ENCODE data around the gene NKAP. TPM values are rescaled to one million over a fixed set of nuclear protein-coding genes. Genes with fewer than 3 reads are reported as not detected.

NKAP gene
- total RNA-seq, 1 experiment from 2014 or later = 9.3 TPM

DNA sequence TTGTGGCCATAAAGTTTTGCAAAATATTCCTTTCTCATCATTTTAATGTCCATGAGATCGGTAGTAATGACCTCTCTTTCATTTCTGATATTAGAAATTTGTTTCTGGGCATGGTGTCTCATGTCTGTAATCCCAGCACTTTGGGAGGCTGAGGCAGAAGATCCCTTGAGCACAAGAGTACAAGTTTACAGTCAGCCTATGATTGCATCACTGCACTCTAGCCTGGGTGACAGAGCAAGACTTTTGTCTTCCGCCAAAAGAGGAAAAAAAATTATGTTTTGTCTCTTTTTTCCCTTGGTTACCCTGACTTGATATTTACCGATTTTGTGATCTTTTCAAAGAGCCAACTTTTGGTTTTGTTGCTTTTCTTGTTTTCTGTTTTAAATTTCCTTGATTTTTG is 10.8 kb upstream of the NKAP start:
- intact Hi-C loops (cut with micrococcal nuclease; ENCODE audit: unreplicated experiment) = no loop called here
- H3K27me3 ChIP-seq (replicated peaks; ENCODE audit: insufficient read depth, low read depth, low read length, poor library complexity) = peaks cover 8% of the 10 kb centered on the region
- ChIA-PET POLR2A (ENCODE audit: low non-redundant PET) (no interaction called here), CTCF (no interaction called here)
- DNase-seq (ENCODE audit: low spot score) = no peak
- H3K36me3 ChIP-seq (ENCODE audit: insufficient read depth, low read length, poor library complexity, severe bottlenecking) = no peaks in the 10 kb centered on the region
- H3K4me1 ChIP-seq (ENCODE audit: insufficient read depth, low read length, poor library complexity, severe bottlenecking) = no peaks in the 10 kb centered on the region
- no peak overlapping the region for H3K4me3 ChIP-seq (ENCODE audit: low read depth, low read length, poor library complexity, severe bottlenecking)
- no peaks in the 10 kb centered on the region for H3K9me3 ChIP-seq (ENCODE audit: low read depth, low read length, poor library complexity, severe bottlenecking)
- no peak overlapping the region for H3K27ac ChIP-seq (ENCODE audit: low read depth, low read length, poor library complexity, severe bottlenecking)
- no TSS peak for BruUV-seq (replicated peaks)
- no peak for TF ChIP-seq EZH2 (IDR thresholded peaks at IDR 0.05; ENCODE audit: borderline replicate concordance, low read depth, low read length, poor library complexity, severe bottlenecking)
- TF ChIP-seq, protein P1, sequence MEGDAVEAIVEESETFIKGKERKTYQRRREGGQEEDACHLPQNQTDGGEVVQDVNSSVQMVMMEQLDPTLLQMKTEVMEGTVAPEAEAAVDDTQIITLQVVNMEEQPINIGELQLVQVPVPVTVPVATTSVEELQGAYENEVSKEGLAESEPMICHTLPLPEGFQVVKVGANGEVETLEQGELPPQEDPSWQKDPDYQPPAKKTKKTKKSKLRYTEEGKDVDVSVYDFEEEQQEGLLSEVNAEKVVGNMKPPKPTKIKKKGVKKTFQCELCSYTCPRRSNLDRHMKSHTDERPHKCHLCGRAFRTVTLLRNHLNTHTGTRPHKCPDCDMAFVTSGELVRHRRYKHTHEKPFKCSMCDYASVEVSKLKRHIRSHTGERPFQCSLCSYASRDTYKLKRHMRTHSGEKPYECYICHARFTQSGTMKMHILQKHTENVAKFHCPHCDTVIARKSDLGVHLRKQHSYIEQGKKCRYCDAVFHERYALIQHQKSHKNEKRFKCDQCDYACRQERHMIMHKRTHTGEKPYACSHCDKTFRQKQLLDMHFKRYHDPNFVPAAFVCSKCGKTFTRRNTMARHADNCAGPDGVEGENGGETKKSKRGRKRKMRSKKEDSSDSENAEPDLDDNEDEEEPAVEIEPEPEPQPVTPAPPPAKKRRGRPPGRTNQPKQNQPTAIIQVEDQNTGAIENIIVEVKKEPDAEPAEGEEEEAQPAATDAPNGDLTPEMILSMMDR (conservative IDR thresholded peaks at IDR 0.05; ENCODE audit: low read depth, low read length) = no peak

DNA sequence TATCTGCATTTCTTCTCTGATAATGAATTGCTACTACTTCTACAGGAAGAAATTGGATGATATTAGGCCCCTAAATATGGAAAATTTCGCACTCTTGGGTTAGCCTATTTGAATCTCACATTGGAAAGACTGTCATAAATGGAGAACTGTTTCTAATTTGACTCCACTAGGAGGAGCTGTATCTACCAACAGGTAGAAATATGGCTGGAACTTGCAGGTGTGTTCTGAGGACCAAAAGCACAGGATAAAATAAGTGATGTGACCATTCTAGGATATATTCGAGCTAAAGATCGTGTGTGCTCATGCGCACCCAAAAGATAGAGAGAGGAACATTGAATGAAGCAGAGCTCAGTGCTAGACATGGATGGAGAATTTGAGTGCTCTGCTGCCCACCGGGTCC is 4.8 kb upstream of the NKAP start:
- Histone ChIP-seq H3K36me3 (ENCODE audit: insufficient read depth, low read length, poor library complexity, severe bottlenecking) (no peaks in the 10 kb centered on the region), H3K4me3 (ENCODE audit: low read depth, low read length, poor library complexity, severe bottlenecking) (no peak overlapping the region), H3K9me3 (ENCODE audit: low read depth, low read length, poor library complexity, severe bottlenecking) (no peaks in the 10 kb centered on the region), H3K4me1 (ENCODE audit: insufficient read depth, low read length, poor library complexity, severe bottlenecking) (no peaks in the 10 kb centered on the region), H3K27ac (ENCODE audit: low read depth, low read length, poor library complexity, severe bottlenecking) (no peak overlapping the region), H3K27me3 (replicated peaks; ENCODE audit: insufficient read depth, low read depth, low read length, poor library complexity) (peaks cover 5% of the 10 kb centered on the region)
- POLR2A ChIA-PET (ENCODE audit: low non-redundant PET) = no interaction called here
- no peak for DNase-seq (ENCODE audit: low spot score)
- no TSS peak for BruUV-seq (replicated peaks)
- CTCF ChIA-PET = no interaction called here
- no peak for TF ChIP-seq EZH2 (IDR thresholded peaks at IDR 0.05; ENCODE audit: borderline replicate concordance, low read depth, low read length, poor library complexity, severe bottlenecking)
- TF ChIP-seq, protein P1 (conservative IDR thresholded peaks at IDR 0.05; ENCODE audit: low read depth, low read length) = peak; percentile 27; the same call in 1 of the 2 replicates
- intact Hi-C loops (cut with micrococcal nuclease; ENCODE audit: unreplicated experiment) = no loop called here

DNA sequence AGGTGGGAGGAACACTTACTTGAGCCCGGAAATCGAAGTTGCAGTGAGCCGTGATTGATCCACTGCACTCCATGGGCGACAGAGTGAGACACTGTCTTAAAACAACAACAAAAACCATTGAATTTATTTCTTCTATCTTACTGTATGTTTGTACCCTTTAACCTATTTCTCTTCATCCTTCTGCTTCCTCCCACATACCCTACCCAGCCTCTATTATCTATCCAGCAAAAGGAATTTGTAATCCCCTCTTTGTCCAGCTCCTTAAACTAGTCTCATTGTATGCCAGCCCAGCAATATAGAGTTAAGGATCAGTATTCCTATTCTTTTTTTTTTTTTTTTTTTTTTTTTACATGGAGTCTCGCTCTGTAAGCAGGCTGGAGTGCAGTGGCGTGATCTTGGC is 1.9 kb upstream of the NKAP start:
- intact Hi-C loops (cut with micrococcal nuclease; ENCODE audit: unreplicated experiment) = no loop called here
- Histone ChIP-seq H3K9me3 (ENCODE audit: low read depth, low read length, poor library complexity, severe bottlenecking) (no peaks in the 10 kb centered on the region), H3K27me3 (replicated peaks; ENCODE audit: insufficient read depth, low read depth, low read length, poor library complexity) (no peaks in the 10 kb centered on the region), H3K4me3 (ENCODE audit: low read depth, low read length, poor library complexity, severe bottlenecking) (no peak overlapping the region), H3K27ac (ENCODE audit: low read depth, low read length, poor library complexity, severe bottlenecking) (no peak overlapping the region), H3K36me3 (ENCODE audit: insufficient read depth, low read length, poor library complexity, severe bottlenecking) (no peaks in the 10 kb centered on the region), H3K4me1 (ENCODE audit: insufficient read depth, low read length, poor library complexity, severe bottlenecking) (no peaks in the 10 kb centered on the region)
- TF ChIP-seq, protein P1 (conservative IDR thresholded peaks at IDR 0.05; ENCODE audit: low read depth, low read length) = no peak
- TF ChIP-seq EZH2 (IDR thresholded peaks at IDR 0.05; ENCODE audit: borderline replicate concordance, low read depth, low read length, poor library complexity, severe bottlenecking) = no peak
- no TSS peak for BruUV-seq (replicated peaks)
- POLR2A ChIA-PET (ENCODE audit: low non-redundant PET) = no interaction called here
- no peak for DNase-seq (ENCODE audit: low spot score)
- CTCF ChIA-PET = interaction anchor here (0.7 kb wide), 1 partner anchor 916 kb away, joined by 6 read pairs; no protein-coding TSS in a partner anchor

All from A673 (cell line).